Ascending aorta (tissue), 2 donors: Measurements from ENCODE around the gene ZNF362. TPM values are rescaled to one million over a fixed set of nuclear protein-coding genes. Genes with fewer than 3 reads are reported as not detected.

Experiments used
- DNase-seq, 2 donors: peaks; one replicate each; pipeline ENCODE4 v3.0.0-alpha.2; 2019; ENCODE audit warnings: low spot score in 2 of 2
- H3K27ac ChIP-seq, 2 donors: fragments of 200-600 bp; sonication (generic); one replicate each; pipeline ENCODE4 v1.5.1; 2016 to 2017; ENCODE audit warnings: mild to moderate bottlenecking in 1 of 2
- H3K27me3 ChIP-seq: fragments of 200-600 bp; sonication (generic); one replicate; pipeline ENCODE4 v1.5.1; 2017
- H3K36me3 ChIP-seq, 2 donors: fragments of 200-600 bp; sonication (generic); one replicate each; pipeline ENCODE4 v1.5.1; 2016
- H3K4me1 ChIP-seq, 2 donors: fragments of 200-600 bp; sonication (generic); one replicate each; pipeline ENCODE4 v1.5.1; 2016 to 2017; ENCODE audit warnings: mild to moderate bottlenecking in 1 of 2
- H3K4me3 ChIP-seq, 2 donors: fragments of 200-600 bp; sonication (generic); one replicate each; pipeline ENCODE4 v1.5.1; 2016 to 2017; ENCODE audit warnings: mild to moderate bottlenecking in 1 of 2
- H3K9me3 ChIP-seq, 2 donors: fragments of 200-600 bp; sonication (generic); one replicate each; pipeline ENCODE4 v1.5.1; 2016
- intact Hi-C: fragments of 100-400 bp; cut with DNase I; formaldehyde crosslinking; loops from one replicate; pipeline ENCODE4 v1.15.1; 2023
- total RNA-seq: library from RNA; depleted of rRNA; stranded (reverse); fragments of >200 nt; gene quantifications from one replicate; pipeline ENCODE4 v1.1.0, GENCODE V29; 2016
- TF ChIP-seq, protein P1 (sequence below), 3 experiments: fragments of 200-600 bp in 2 of 3; fragments of 450-650 bp in 1 of 3; sonication (generic) in 2 of 3; IDR thresholded peaks; one replicate each; pipeline ENCODE4 v1.5.1; 2016 to 2019; ENCODE audit warnings: antibody characterized with exemption in 3 of 3, mild to moderate bottlenecking in 1 of 3, moderate library complexity in 1 of 3

ZNF362 gene
- total RNA-seq, 1 donor from 2014 or later, result 34.4 TPM

- H3K27me3 ChIP-seq, result no peaks in the 10 kb centered on the region
- intact Hi-C loops, result no loop called here
- H3K4me3 ChIP-seq, result no peak overlapping the region
- H3K9me3 ChIP-seq, result no peaks in the 10 kb centered on the region
- TF ChIP-seq, protein P1, sequence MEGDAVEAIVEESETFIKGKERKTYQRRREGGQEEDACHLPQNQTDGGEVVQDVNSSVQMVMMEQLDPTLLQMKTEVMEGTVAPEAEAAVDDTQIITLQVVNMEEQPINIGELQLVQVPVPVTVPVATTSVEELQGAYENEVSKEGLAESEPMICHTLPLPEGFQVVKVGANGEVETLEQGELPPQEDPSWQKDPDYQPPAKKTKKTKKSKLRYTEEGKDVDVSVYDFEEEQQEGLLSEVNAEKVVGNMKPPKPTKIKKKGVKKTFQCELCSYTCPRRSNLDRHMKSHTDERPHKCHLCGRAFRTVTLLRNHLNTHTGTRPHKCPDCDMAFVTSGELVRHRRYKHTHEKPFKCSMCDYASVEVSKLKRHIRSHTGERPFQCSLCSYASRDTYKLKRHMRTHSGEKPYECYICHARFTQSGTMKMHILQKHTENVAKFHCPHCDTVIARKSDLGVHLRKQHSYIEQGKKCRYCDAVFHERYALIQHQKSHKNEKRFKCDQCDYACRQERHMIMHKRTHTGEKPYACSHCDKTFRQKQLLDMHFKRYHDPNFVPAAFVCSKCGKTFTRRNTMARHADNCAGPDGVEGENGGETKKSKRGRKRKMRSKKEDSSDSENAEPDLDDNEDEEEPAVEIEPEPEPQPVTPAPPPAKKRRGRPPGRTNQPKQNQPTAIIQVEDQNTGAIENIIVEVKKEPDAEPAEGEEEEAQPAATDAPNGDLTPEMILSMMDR (IDR thresholded peaks at IDR 0.05), result no peak
- no peak overlapping the region for H3K27ac ChIP-seq
- no peaks in the 10 kb centered on the region for H3K36me3 ChIP-seq
- no peaks in the 10 kb centered on the region for H3K4me1 ChIP-seq
- DNase-seq, result no peak
Observed at GRCh38 chr1:33232716-33233115, 23.6 kb upstream of the ZNF362 start.

- H3K27ac ChIP-seq, result no peak overlapping the region
- intact Hi-C loops, result no loop called here
- TF ChIP-seq, protein P1 (IDR thresholded peaks at IDR 0.05), result no peak
Observed at GRCh38 chr1:33234131-33234530, 22.2 kb upstream of the ZNF362 start.

GRCh38 chr1:33234588-33234990 lies 21.7 kb upstream of the ZNF362 start:
- no peaks in the 10 kb centered on the region for H3K4me1 ChIP-seq
- no peaks in the 10 kb centered on the region for H3K36me3 ChIP-seq
- intact Hi-C loops, result no loop called here
- no peaks in the 10 kb centered on the region for H3K9me3 ChIP-seq
- H3K27ac ChIP-seq, result no peak overlapping the region
- no peak overlapping the region for H3K4me3 ChIP-seq
- TF ChIP-seq, protein P1 (IDR thresholded peaks at IDR 0.05), result no peak
- H3K27me3 ChIP-seq, result no peaks in the 10 kb centered on the region
- no peak for DNase-seq

More at GRCh38 chr1:33234131-33234530, 22.2 kb upstream of the ZNF362 start:
- no peak overlapping the region for H3K4me3 ChIP-seq
- H3K4me1 ChIP-seq, result no peaks in the 10 kb centered on the region
- H3K36me3 ChIP-seq, result no peaks in the 10 kb centered on the region
- no peaks in the 10 kb centered on the region for H3K9me3 ChIP-seq
- no peak for DNase-seq
- no peaks in the 10 kb centered on the region for H3K27me3 ChIP-seq

- TF ChIP-seq, protein P1 (IDR thresholded peaks at IDR 0.05), result no peak
- intact Hi-C loops, result no loop called here
Observed at GRCh38 chr1:33235521-33235920, 20.8 kb upstream of the ZNF362 start.

GRCh38 chr1:33236498-33236897 lies 19.8 kb upstream of the ZNF362 start:
- DNase-seq, result no peak
- intact Hi-C loops, result no loop called here

More at GRCh38 chr1:33235521-33235920, 20.8 kb upstream of the ZNF362 start:
- Histone ChIP-seq H3K4me1 (no peaks in the 10 kb centered on the region), H3K4me3 (no peak overlapping the region), H3K9me3 (no peaks in the 10 kb centered on the region), H3K27me3 (no peaks in the 10 kb centered on the region), H3K36me3 (no peaks in the 10 kb centered on the region), H3K27ac (no peak overlapping the region)
- no peak for DNase-seq

More at GRCh38 chr1:33236498-33236897, 19.8 kb upstream of the ZNF362 start:
- Histone ChIP-seq H3K9me3 (no peaks in the 10 kb centered on the region), H3K27me3 (no peaks in the 10 kb centered on the region), H3K4me1 (no peaks in the 10 kb centered on the region), H3K4me3 (no peak overlapping the region), H3K27ac (no peak overlapping the region), H3K36me3 (no peaks in the 10 kb centered on the region)
- TF ChIP-seq, protein P1 (IDR thresholded peaks at IDR 0.05), result no peak
